K562 (cell line): ENCODE measurements around the gene KLK3. TPM values are rescaled to one million over a fixed set of nuclear protein-coding genes. Genes with fewer than 3 reads are reported as not detected.
A peak's percentile ranks its signal among the peaks of the same experiment; 100 is the strongest.

Experiments used
- ASH1L ChIP-seq: fragments of 450-650 bp; IDR thresholded peaks from 2 replicates; pipeline ENCODE4 v1.6.1; 2018; ENCODE audit warnings: borderline replicate concordance, mild to moderate bottlenecking, low read depth; ENCODE audit not compliant: partially characterized antibody
- CHD4 ChIP-seq: fragments of 200-600 bp; sonication (generic); IDR thresholded peaks from 3 replicates; pipeline ENCODE4 v1.6.1; 2012; ENCODE audit warnings: low read depth, mild to moderate bottlenecking, mixed read lengths, low read length, inconsistent platforms; ENCODE audit not compliant: insufficient read depth, insufficient replicate concordance, poor library complexity, severe bottlenecking
- EGR1 ChIP-seq: fragments of 450-650 bp; conservative IDR thresholded peaks from 2 replicates; pipeline ENCODE4 v1.6.1; 2017; ENCODE audit warnings: mild to moderate bottlenecking
- EP300 ChIP-seq: IDR thresholded peaks from 2 replicates; pipeline ENCODE4 v1.6.1; 2012; ENCODE audit warnings: low read length, improper control_type of control experiment
- FOXK2 ChIP-seq, 2 experiments: fragments of 450-650 bp; IDR thresholded peaks in 1 of 2; conservative IDR thresholded peaks in 1 of 2; 2 replicates each; pipeline ENCODE4 v1.6.1; 2016; ENCODE audit warnings: low read depth in 2 of 2, mild to moderate bottlenecking in 1 of 2
- HMGXB4 ChIP-seq: sonication (generic); formaldehyde crosslinking; IDR thresholded peaks from 2 replicates; pipeline ENCODE4 v1.8.1; 2023; ENCODE audit warnings: mild to moderate bottlenecking, missing genetic modification reagents
- HNRNPH1 ChIP-seq: fragments of 200-400 bp; formaldehyde crosslinking; optimal IDR thresholded peaks from 2 replicates; pipeline ENCODE3; 2017; ENCODE audit warnings: low read depth, mild to moderate bottlenecking, low read length, moderate library complexity
- KDM2B ChIP-seq: fragments of 250-450 bp; sonication (Bioruptor Pico); IDR thresholded peaks from 2 replicates; pipeline ENCODE4 v1.8.0; 2021; ENCODE audit warnings: mild to moderate bottlenecking, moderate library complexity
- KLF16 ChIP-seq: IDR thresholded peaks from 2 replicates; pipeline ENCODE4 v1.6.1; 2016; ENCODE audit warnings: antibody characterized with exemption
- NFE2 ChIP-seq: IDR thresholded peaks from 2 replicates; pipeline ENCODE4 v1.6.1; 2014; ENCODE audit warnings: antibody characterized with exemption, low read depth
- PCBP1 ChIP-seq: fragments of 200-400 bp; formaldehyde crosslinking; IDR thresholded peaks from 2 replicates; pipeline ENCODE4 v1.6.1; 2018; ENCODE audit warnings: mild to moderate bottlenecking, low read depth, low read length; ENCODE audit not compliant: poor library complexity, severe bottlenecking
- RAD21 ChIP-seq, 2 experiments: fragments of 250-450 bp in 1 of 2; fragments of 450-650 bp in 1 of 2; sonication (Bioruptor Pico) in 1 of 2; formaldehyde crosslinking in 1 of 2; IDR thresholded peaks in 1 of 2; conservative IDR thresholded peaks in 1 of 2; 2 replicates each; pipeline versions ENCODE4 v1.4.0 to v1.8.0; 2020 to 2022; ENCODE audit warnings: mild to moderate bottlenecking in 2 of 2, moderate library complexity in 1 of 2
- SIN3A ChIP-seq, 2 experiments: fragments of 150-350 bp in 1 of 2; IDR thresholded peaks; 2 replicates each; pipeline ENCODE4 v1.6.1; 2011 to 2016; ENCODE audit warnings: borderline replicate concordance in 2 of 2, low read depth in 2 of 2, low read length in 2 of 2, mild to moderate bottlenecking in 2 of 2, moderate library complexity in 2 of 2; ENCODE audit not compliant: control insufficient read depth in 1 of 2
- SRSF1 ChIP-seq: fragments of 200-400 bp; formaldehyde crosslinking; IDR thresholded peaks from 2 replicates; pipeline ENCODE4 v1.6.1; 2017; ENCODE audit warnings: mild to moderate bottlenecking, low read depth, low read length, moderate library complexity
- SRSF3 ChIP-seq: fragments of 200-400 bp; formaldehyde crosslinking; IDR thresholded peaks from 2 replicates; pipeline ENCODE4 v1.6.1; 2016; ENCODE audit warnings: mild to moderate bottlenecking, low read length, moderate library complexity; ENCODE audit not compliant: insufficient read depth
- TAF15 ChIP-seq: fragments of 200-400 bp; formaldehyde crosslinking; IDR thresholded peaks from 2 replicates; pipeline ENCODE4 v1.6.1; 2017; ENCODE audit warnings: mild to moderate bottlenecking, low read depth, low read length, moderate library complexity
- ZBTB43 ChIP-seq: sonication (generic); formaldehyde crosslinking; IDR thresholded peaks from 2 replicates; pipeline ENCODE4 v1.8.0; 2023; ENCODE audit warnings: mild to moderate bottlenecking, missing genetic modification reagents
- ZFP36 ChIP-seq: fragments of 150-350 bp; IDR thresholded peaks from 2 replicates; pipeline ENCODE4 v1.6.1; 2018; ENCODE audit warnings: low read length, low read depth; ENCODE audit not compliant: partially characterized antibody
- ZNF134 ChIP-seq: fragments of 250-450 bp; sonication (Bioruptor Pico); conservative IDR thresholded peaks from 2 replicates; pipeline ENCODE4 v1.4.0; 2020
- ZNF436 ChIP-seq: fragments of 250-450, 450-650 bp; sonication (Bioruptor Pico); formaldehyde crosslinking; IDR thresholded peaks from 2 replicates; pipeline ENCODE4 v1.7.0; 2020; ENCODE audit warnings: mild to moderate bottlenecking
- ZNF589 ChIP-seq: fragments of 200-800 bp; sonication (Bioruptor generic); IDR thresholded peaks from 2 replicates; pipeline ENCODE4 v1.6.1; 2016; ENCODE audit warnings: low read depth, missing genetic modification characterization, missing compliant biosample characterization
- polyA plus RNA-seq, 8 experiments: library from polyadenylated mRNA; depleted of rRNA in 4 of 8; stranded (reverse) in 5 of 8; unstranded in 3 of 8; fragments of >200 nt; fragmentation: Nextera tagmentation in 2 of 8; fragmentation: Illumina TruSeq in 1 of 8; extraction: Ambion mirVana in 2 of 8; extraction: Trizol in 1 of 8; gene quantifications; 2 replicates each; pipeline versions ENCODE4 v1.2.1 to v1.2.3, GENCODE V29; 2011 to 2014; ENCODE audit warnings: inconsistent platforms in 1 of 8, missing spikeins in 1 of 8
- total RNA-seq, 7 experiments: library from RNA; depleted of rRNA in 6 of 7; stranded (reverse); fragments of >200 nt in 6 of 7; fragmentation: Illumina TruSeq in 2 of 7; extraction: Trizol in 2 of 7; gene quantifications; 2 replicates each; pipeline versions ENCODE4 v1.2.1 to v1.2.3, GENCODE V29; 2011 to 2021; ENCODE audit warnings: low replicate concordance in 1 of 7

KLK3 gene
- total and polyA plus RNA-seq, 9 of the 15 experiments (the other 6 are each of a cell fraction or from before 2014, with no cell fraction given), result not detected

GRCh38 chr19:50893047-50893736 lies 38.5 kb downstream of the KLK3 start (continued):
- no peak for TF ChIP-seq ZBTB43 (CRISPR knock-in tag)
- TF ChIP-seq SIN3A (IDR thresholded peaks at IDR 0.05; ENCODE audit: borderline replicate concordance in 2 of 2, control insufficient read depth in 1 of 2, low read depth in 2 of 2, low read length in 2 of 2), result no peak
- TF ChIP-seq NFE2, result no peak
- no peak for TF ChIP-seq EGR1
- TF ChIP-seq ZNF436 (CRISPR knock-in tag), result no peak
- TF ChIP-seq HMGXB4, result no peak
- TF ChIP-seq ASH1L, result no peak
- TF ChIP-seq SRSF3, result no peak
- no peak for TF ChIP-seq ZNF134 (CRISPR knock-in tag)
- no peak for TF ChIP-seq HNRNPH1
- TF ChIP-seq TAF15, result no peak
- 0 out of 4 replicates have a peak, but pooled peaks of 1 of the 2 experiments have one; percentile 28 for TF ChIP-seq FOXK2 (conservative IDR thresholded peaks at IDR 0.05 in 1 of 2, IDR thresholded peaks at IDR 0.05 in 1 of 2; ENCODE audit: low read depth in 2 of 2)
- no peak for TF ChIP-seq ZNF589
- TF ChIP-seq RAD21 (CRISPR knock-in tag; conservative IDR thresholded peaks at IDR 0.05 in 1 of 2, IDR thresholded peaks at IDR 0.05 in 1 of 2), result no peak
- TF ChIP-seq CHD4, result no peak
- TF ChIP-seq EP300, result no peak
- no peak for TF ChIP-seq ZFP36
- no peak for TF ChIP-seq KDM2B (CRISPR knock-in tag)
- no peak for TF ChIP-seq PCBP1
- no peak for TF ChIP-seq KLF16
- no peak for TF ChIP-seq SRSF1
